Osteoblast (primary cell): ENCODE data around the gene TRIM28. TPM values are rescaled to one million over a fixed set of nuclear protein-coding genes. Genes with fewer than 3 reads are reported as not detected.

Experiments used
- DNase-seq: peaks from one replicate; pipeline ENCODE4 v3.0.0; 2011; ENCODE audit warnings: low spot score, mixed read lengths; ENCODE audit not compliant: insufficient read length; ENCODE audit errors: missing footprints
- H2AFZ ChIP-seq: 2 replicates; pipeline ENCODE4 v1.6.0; 2011; ENCODE audit warnings: mild to moderate bottlenecking, low read length
- H3K27ac ChIP-seq: 2 replicates; pipeline ENCODE4 v1.5.1; 2011; ENCODE audit warnings: mild to moderate bottlenecking, low read depth, low read length, moderate library complexity
- H3K27me3 ChIP-seq: 2 replicates; pipeline ENCODE4 v1.6.0; 2012; ENCODE audit warnings: mild to moderate bottlenecking, control low read depth, inconsistent platforms, low read length, moderate library complexity; ENCODE audit not compliant: insufficient read depth
- H3K36me3 ChIP-seq: 2 replicates; pipeline ENCODE4 v1.5.1; 2011; ENCODE audit warnings: mild to moderate bottlenecking, low read length, control low read depth, moderate library complexity; ENCODE audit not compliant: insufficient read depth
- H3K4me1 ChIP-seq: 2 replicates; pipeline ENCODE4 v1.5.1; 2011; ENCODE audit warnings: mild to moderate bottlenecking, low read length, control low read depth, moderate library complexity; ENCODE audit not compliant: insufficient read depth
- H3K4me2 ChIP-seq: 2 replicates; pipeline ENCODE4 v1.6.0; 2011; ENCODE audit warnings: mild to moderate bottlenecking, low read length; ENCODE audit not compliant: insufficient read depth
- H3K4me3 ChIP-seq: fragments of 200-600 bp; sonication (generic); 3 replicates; pipeline ENCODE4 v1.5.1; 2012; ENCODE audit warnings: mild to moderate bottlenecking, low read length, inconsistent platforms; ENCODE audit not compliant: insufficient read depth
- H3K79me2 ChIP-seq: 2 replicates; pipeline ENCODE4 v1.6.0; 2012; ENCODE audit warnings: mild to moderate bottlenecking, low read length, control low read depth, inconsistent platforms; ENCODE audit not compliant: insufficient read depth
- H3K9me3 ChIP-seq: 2 replicates; pipeline ENCODE4 v1.5.1; 2011; ENCODE audit warnings: low read depth, low read length, control low read depth
- H4K20me1 ChIP-seq: 2 replicates; pipeline ENCODE4 v1.6.0; 2012; ENCODE audit warnings: mild to moderate bottlenecking, low read length, control low read depth; ENCODE audit not compliant: insufficient read depth
- total RNA-seq: library from RNA; depleted of rRNA; stranded (reverse); fragments of >200 nt; gene quantifications from 2 replicates; pipeline ENCODE4 v1.2.3, GENCODE V29; 2012
- TF ChIP-seq, protein P1 (sequence below): IDR thresholded peaks from 2 replicates; pipeline ENCODE4 v1.5.1; 2011; ENCODE audit warnings: mild to moderate bottlenecking, low read depth, low read length, moderate library complexity; ENCODE audit errors: extremely low read depth

TRIM28 gene
- total RNA-seq, 1 donor: 224 TPM

GRCh38 chr19:58510084-58510862, 33.6 kb upstream of the TRIM28 start:
- Histone ChIP-seq H3K9me3 (no peaks in the 10 kb centered on the region), H3K4me1 (no peaks in the 10 kb centered on the region), H3K4me3 (no peak overlapping the region), H2AFZ (no peak overlapping the region), H3K36me3 (peaks cover 5% of the 10 kb centered on the region), H4K20me1 (peaks cover 9% of the 10 kb centered on the region), H3K4me2 (no peak overlapping the region), H3K79me2 (peaks cover 9% of the 10 kb centered on the region), H3K27ac (no peak overlapping the region), H3K27me3 (no peaks in the 10 kb centered on the region)
- peak; percentile 57 for DNase-seq
- TF ChIP-seq, protein P1, sequence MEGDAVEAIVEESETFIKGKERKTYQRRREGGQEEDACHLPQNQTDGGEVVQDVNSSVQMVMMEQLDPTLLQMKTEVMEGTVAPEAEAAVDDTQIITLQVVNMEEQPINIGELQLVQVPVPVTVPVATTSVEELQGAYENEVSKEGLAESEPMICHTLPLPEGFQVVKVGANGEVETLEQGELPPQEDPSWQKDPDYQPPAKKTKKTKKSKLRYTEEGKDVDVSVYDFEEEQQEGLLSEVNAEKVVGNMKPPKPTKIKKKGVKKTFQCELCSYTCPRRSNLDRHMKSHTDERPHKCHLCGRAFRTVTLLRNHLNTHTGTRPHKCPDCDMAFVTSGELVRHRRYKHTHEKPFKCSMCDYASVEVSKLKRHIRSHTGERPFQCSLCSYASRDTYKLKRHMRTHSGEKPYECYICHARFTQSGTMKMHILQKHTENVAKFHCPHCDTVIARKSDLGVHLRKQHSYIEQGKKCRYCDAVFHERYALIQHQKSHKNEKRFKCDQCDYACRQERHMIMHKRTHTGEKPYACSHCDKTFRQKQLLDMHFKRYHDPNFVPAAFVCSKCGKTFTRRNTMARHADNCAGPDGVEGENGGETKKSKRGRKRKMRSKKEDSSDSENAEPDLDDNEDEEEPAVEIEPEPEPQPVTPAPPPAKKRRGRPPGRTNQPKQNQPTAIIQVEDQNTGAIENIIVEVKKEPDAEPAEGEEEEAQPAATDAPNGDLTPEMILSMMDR: no peak

DNA sequence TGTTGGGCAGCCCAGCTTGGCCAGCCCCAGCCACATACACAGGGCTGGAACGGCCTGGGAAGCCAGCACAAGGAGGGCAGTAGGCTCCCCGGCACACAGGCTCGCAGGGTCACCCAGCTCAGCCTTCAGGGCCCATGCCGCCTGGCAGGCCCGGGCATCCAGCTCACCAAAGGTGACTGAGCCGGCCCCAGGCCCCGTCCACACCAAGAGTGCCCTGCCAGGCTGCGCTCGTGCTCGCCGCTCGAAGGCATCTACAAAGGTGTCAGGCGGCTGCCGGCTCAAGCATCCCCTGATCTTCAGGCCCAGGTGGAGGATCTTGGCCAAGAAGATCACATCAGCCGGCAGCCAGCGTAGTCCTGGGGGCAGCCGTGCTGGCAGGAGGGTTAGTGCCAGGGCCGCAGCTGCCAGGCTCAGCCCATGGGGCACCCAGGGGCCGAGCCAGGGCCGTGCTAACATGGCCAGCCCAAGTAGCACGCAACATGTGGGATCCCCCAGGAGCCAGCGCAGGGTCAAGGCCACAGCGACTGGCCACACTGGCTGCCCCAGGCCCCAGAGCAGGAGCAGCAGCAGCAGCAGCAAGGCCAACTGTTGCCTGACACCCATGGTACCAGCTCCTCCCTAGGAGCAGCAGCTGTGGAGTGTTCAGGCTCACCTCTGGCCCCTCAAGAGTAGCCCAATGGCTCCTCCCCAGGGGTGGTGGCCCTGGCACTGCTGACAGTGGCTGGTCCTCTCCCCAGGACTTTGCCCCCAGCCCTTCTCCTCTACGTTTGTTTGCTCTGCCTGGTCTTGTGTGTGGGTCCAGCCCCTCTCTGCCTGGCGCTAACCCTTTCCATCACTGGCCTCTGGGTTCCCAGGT, 32.3 kb upstream of the TRIM28 start, which contains the start of gene SLC27A5:
TSS of gene SLC27A5 (minus strand) at position 640 of the 856 bp plus-strand sequence. CDS start at position 603, 37 bp downstream.
- H3K27ac ChIP-seq: no peak within 1 kb of the TSS
- peaks cover 5% of the 10 kb centered on the region for H3K36me3 ChIP-seq
- H3K9me3 ChIP-seq: no peaks in the 10 kb centered on the region
- H3K4me1 ChIP-seq: no peaks in the 10 kb centered on the region
- peaks cover 14% of the 10 kb centered on the region for H4K20me1 ChIP-seq
- H3K4me2 ChIP-seq: no peak within 1 kb of the TSS
- H2AFZ ChIP-seq: no peak within 1 kb of the TSS
- H3K79me2 ChIP-seq: peaks cover 22% of the 10 kb centered on the region
- no peak within 1 kb of the TSS for H3K4me3 ChIP-seq
- H3K27me3 ChIP-seq: no peaks in the 10 kb centered on the region
- TF ChIP-seq, protein P1: no peak
- peak; percentile 60 for DNase-seq

- no peaks in the 10 kb centered on the region for H3K27me3 ChIP-seq
- no peaks in the 10 kb centered on the region for H3K9me3 ChIP-seq
- no peak overlapping the region for H3K27ac ChIP-seq
- H3K79me2 ChIP-seq: peaks cover 38% of the 10 kb centered on the region
- peaks cover 4% of the 10 kb centered on the region for H3K4me1 ChIP-seq
- peaks cover 19% of the 10 kb centered on the region for H4K20me1 ChIP-seq
- no peak overlapping the region for H3K4me3 ChIP-seq
- no peak overlapping the region for H3K4me2 ChIP-seq
- peaks cover 9% of the 10 kb centered on the region for H3K36me3 ChIP-seq
- DNase-seq: peak; percentile 63
- TF ChIP-seq, protein P1: no peak
- no peak overlapping the region for H2AFZ ChIP-seq
Measured at GRCh38 chr19:58513213-58513693, 30.6 kb upstream of the TRIM28 start.
